Adrenal gland (tissue), 12 donors: ENCODE results near the gene NDC80. TPM values are rescaled to one million over a fixed set of nuclear protein-coding genes. Genes with fewer than 3 reads are reported as not detected.
A peak's percentile ranks its signal among the peaks of the same experiment; 100 is the strongest.
"Not testable (repeated sequence)": the region's sequence is repeated elsewhere in the genome, so short reads cannot be mapped to it uniquely, and the experiment has no call there.

Experiments used
- DNase-seq, 7 donors: peaks; one replicate each; pipeline ENCODE4 v3.0.0-alpha.2; 2019 to 2020
- H3K27ac ChIP-seq, 5 donors: fragments of 200-600 bp; sonication (generic) in 4 of 5; 1 replicate in 3 of 5; 2 replicates in 2 of 5; pipeline versions ENCODE4 v1.5.1 to v1.8.0; 2016 to 2020; ENCODE audit warnings: mild to moderate bottlenecking in 1 of 5
- H3K27me3 ChIP-seq: fragments of 200-600 bp; 2 replicates; pipeline ENCODE4 v1.8.0; 2021
- H3K36me3 ChIP-seq, 2 donors: fragments of 200-600 bp; replicated peaks in 1 of 2; 1 replicate in 1 of 2; 2 replicates in 1 of 2; pipeline versions ENCODE4 v1.5.1 to v1.8.0; 2018 to 2022
- H3K4me1 ChIP-seq, 2 donors: fragments of 200-600 bp; replicated peaks in 1 of 2; 1 replicate in 1 of 2; 2 replicates in 1 of 2; pipeline versions ENCODE4 v1.5.1 to v1.8.0; 2018 to 2021
- H3K4me3 ChIP-seq, 4 donors: fragments of 200-600 bp; sonication (generic) in 3 of 4; one replicate each; pipeline ENCODE4 v1.5.1; 2016 to 2018
- H3K9me3 ChIP-seq, 3 donors: fragments of 200-600 bp; sonication (generic) in 1 of 3; replicated peaks in 1 of 3; 1 replicate in 2 of 3; 2 replicates in 1 of 3; pipeline versions ENCODE4 v1.5.1 to v1.8.0; 2016 to 2021
- POLR2A ChIP-seq, 2 donors: fragments of 450-650 bp; IDR thresholded peaks; one replicate each; pipeline ENCODE4 v1.6.1; 2017; ENCODE audit warnings: antibody characterized with exemption in 2 of 2, mild to moderate bottlenecking in 2 of 2, moderate library complexity in 1 of 2
- WGBS, 4 donors: extraction: QIAGEN DNeasy Blood & Tissue Kit in 2 of 4; methylation state at CpG; one replicate each; pipeline versions ENCODE4 v1.1.5 to v1.1.7; 2013 to 2017; 5-methylcytosine and 5-hydroxymethylcytosine counted together
- intact Hi-C, 2 donors: fragments of 100-400 bp; cut with DNase I; formaldehyde crosslinking; loops; one replicate each; pipeline versions ENCODE4 v1.14.1 to v1.15.0; 2022 to 2023
- polyA plus RNA-seq, 3 donors: library from polyadenylated mRNA; stranded (reverse); fragments of 200-250 nt in 2 of 3; fragments of 350-450 nt in 1 of 3; fragmentation: Illumina TruSeq in 1 of 3; extraction: RNeasy Lipid Tissue Mini Kit (QIAGEN cat#74804) in 1 of 3; gene quantifications; one replicate each; pipeline ENCODE4 v1.2.3, GENCODE V29; 2013 to 2014
- total RNA-seq, 9 donors: library from RNA; depleted of rRNA in 4 of 9; stranded (reverse); fragments of >200 nt in 4 of 9; fragments of 120-200 nt in 1 of 9; fragmentation: NEBNext Ultra II Directional in 1 of 9; extraction: Animal tissue kit (Norgen Biotek cat#: 25700) in 1 of 9; gene quantifications; one replicate each; pipeline versions ENCODE4 v1.1.0 to v1.2.4, GENCODE V29; 2013 to 2023
- TF ChIP-seq, protein P1 (sequence below), 6 experiments: fragments of 450-650 bp in 4 of 6; fragments of 200-600 bp in 2 of 6; sonication (generic) in 1 of 6; IDR thresholded peaks; 1 replicate in 5 of 6; 2 replicates in 1 of 6; pipeline versions ENCODE4 v1.5.1 to v1.8.0; 2016 to 2021; ENCODE audit warnings: antibody characterized with exemption in 6 of 6, mild to moderate bottlenecking in 2 of 6, moderate library complexity in 1 of 6
- donor health status: healthy with polysubstance abuse.
- donor health status: Bipolar disorder and iron deficiency.
- donor health status: DM: yes; HTN: yes; CAD: no.
- donor health status: DM: no; HTN: no; CAD: no.
- donor health status: DM: no; HTN: no; CAD: no.
- donor health status: DM: yes; HTN: yes; CAD: no.

The NDC80 gene
- total and polyA plus RNA-seq, 12 donors, result 0.35 to 15.4 (median 0.84) TPM; not detected in 1

DNA sequence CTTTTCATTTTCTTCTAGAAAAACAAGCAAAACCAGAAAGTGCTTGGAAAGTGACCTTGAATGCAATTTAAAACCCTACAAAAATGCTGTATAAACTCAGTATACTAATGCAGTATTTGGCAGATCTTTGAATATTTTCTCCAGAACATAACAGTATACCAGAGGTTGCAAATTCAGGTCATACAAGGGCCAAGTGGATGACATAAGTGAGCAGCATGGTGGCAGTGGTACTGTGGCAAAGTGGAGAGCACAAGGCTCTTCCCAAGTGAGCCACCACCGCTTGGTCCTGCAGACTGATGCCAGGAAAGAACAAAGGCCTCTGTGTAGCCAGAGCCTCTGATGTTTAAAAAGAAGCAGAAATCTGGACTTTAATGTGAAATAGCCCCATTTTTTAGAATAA, 33.1 kb upstream of the NDC80 start:
- 83 to 94% (median 91%) methylated on average over 1 of the region's 1 CpG for WGBS, 4 donors

DNA sequence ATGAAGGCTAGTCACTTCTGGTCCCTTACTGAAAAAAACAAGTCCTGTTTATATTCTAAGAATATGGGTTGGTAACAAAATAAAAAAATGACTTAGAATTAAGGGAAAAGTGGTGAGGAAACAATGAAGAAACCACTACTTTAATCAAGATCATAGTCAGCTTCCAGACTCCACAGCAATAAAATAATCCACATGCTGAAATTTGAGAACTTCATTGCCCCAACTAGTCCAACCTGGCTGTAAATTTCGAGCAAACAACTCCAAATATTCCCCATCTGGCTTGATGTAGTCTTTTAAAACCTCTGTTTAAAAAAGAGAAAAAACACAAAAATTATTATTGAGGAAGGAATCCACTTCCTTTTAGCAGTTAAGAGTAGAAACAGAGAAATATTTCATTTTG, 32.5 kb upstream of the NDC80 start:
- TF ChIP-seq, protein P1, sequence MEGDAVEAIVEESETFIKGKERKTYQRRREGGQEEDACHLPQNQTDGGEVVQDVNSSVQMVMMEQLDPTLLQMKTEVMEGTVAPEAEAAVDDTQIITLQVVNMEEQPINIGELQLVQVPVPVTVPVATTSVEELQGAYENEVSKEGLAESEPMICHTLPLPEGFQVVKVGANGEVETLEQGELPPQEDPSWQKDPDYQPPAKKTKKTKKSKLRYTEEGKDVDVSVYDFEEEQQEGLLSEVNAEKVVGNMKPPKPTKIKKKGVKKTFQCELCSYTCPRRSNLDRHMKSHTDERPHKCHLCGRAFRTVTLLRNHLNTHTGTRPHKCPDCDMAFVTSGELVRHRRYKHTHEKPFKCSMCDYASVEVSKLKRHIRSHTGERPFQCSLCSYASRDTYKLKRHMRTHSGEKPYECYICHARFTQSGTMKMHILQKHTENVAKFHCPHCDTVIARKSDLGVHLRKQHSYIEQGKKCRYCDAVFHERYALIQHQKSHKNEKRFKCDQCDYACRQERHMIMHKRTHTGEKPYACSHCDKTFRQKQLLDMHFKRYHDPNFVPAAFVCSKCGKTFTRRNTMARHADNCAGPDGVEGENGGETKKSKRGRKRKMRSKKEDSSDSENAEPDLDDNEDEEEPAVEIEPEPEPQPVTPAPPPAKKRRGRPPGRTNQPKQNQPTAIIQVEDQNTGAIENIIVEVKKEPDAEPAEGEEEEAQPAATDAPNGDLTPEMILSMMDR (IDR thresholded peaks at IDR 0.05), result no peak
- TF ChIP-seq POLR2A (IDR thresholded peaks at IDR 0.05), result no peak
- Histone ChIP-seq H3K36me3 (no peaks in the 10 kb centered on the region), H3K4me1 (no peaks in the 10 kb centered on the region), H3K9me3 (no peaks in the 10 kb centered on the region), H3K27ac (no peak overlapping the region), H3K27me3 (no peaks in the 10 kb centered on the region), H3K4me3 (no peak overlapping the region)
- 57 to 71% (median 64%) methylated on average over 1 of the region's 1 CpG for WGBS, 4 donors
- DNase-seq, result no peak
- intact Hi-C loops, result loop anchor here in 1 of 2 donors (10.0 kb wide), 1 partner anchor 434 kb away; no protein-coding TSS in a partner anchor

More for the DNA sequence above, 33.1 kb upstream of the NDC80 start:
- Histone ChIP-seq H3K27me3 (no peaks in the 10 kb centered on the region), H3K4me3 (no peak overlapping the region), H3K4me1 (no peaks in the 10 kb centered on the region), H3K27ac (no peak overlapping the region), H3K9me3 (no peaks in the 10 kb centered on the region), H3K36me3 (no peaks in the 10 kb centered on the region)
- DNase-seq, result no peak
- intact Hi-C loops, result loop anchor here in 1 of 2 donors (10.0 kb wide), 1 partner anchor 433 kb away; no protein-coding TSS in a partner anchor
- TF ChIP-seq POLR2A (IDR thresholded peaks at IDR 0.05), result no peak

DNA sequence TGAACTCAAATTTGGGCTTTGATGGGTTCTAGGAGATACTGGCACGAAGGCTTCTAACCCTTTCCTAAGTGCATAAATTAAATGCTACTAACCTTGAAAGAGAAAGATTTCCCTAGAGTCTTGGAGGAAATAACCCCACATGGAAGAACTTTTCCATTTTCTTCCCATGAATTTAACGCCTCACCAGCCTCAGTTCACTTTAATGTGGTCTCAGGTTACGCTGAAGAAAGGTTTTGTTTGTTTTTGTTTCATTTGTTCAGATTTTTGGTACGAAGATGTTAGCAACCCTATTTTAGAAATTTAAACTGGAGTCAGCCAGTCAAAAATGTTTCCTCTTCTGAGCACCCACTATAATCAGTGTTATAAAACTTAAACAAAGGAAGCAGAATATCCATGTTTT, 30.8 kb upstream of the NDC80 start:
- Histone ChIP-seq H3K9me3 (no peaks in the 10 kb centered on the region), H3K27ac (no peak overlapping the region), H3K4me3 (no peak overlapping the region), H3K27me3 (no peaks in the 10 kb centered on the region), H3K36me3 (no peaks in the 10 kb centered on the region), H3K4me1 (no peaks in the 10 kb centered on the region)
- intact Hi-C loops, result loop anchor here (10.0 kb wide), 3 partner anchors 206 to 956 kb away; no protein-coding TSS in a partner anchor
- TF ChIP-seq POLR2A (IDR thresholded peaks at IDR 0.05), result no peak
- TF ChIP-seq, protein P1 (IDR thresholded peaks at IDR 0.05), result no peak
- 80 to 88% (median 86%) methylated on average over 4 of the region's 4 CpGs for WGBS, 4 donors
- no peak for DNase-seq

DNA sequence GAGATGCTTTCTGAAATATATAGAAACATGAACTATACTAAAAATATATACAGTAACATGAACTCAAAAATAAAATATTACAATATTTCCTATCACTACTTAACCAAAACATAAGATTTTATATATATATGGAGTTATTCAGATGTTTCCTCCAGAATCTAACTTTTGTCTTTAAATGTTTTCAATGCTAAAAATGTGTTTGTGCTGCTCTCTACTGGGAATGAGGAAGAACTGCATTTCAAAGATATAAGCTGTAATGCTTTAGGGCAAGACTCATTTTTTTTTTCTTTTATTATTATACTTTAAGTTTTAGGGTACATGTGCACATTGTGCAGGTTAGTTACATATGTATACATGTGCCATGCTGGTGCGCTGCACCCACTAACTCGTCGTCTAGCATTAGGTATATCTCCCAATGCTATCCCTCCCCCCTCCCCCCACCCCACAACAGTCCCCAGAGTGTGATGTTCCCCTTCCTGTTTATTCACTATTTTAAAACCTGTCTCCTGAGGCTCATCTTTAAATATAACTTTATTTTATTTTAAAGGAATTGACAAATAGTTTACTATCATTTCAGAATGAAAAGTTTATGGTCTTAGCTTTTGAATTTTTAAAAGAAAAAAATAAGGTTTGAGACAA, 29.3 kb upstream of the NDC80 start:
- not testable (repeated sequence) for H3K4me1 ChIP-seq, DNase-seq, H3K27ac ChIP-seq, H3K9me3 ChIP-seq, H3K4me3 ChIP-seq, H3K36me3 ChIP-seq, H3K27me3 ChIP-seq
- intact Hi-C loops, result loop anchor here (10.0 kb wide), 3 partner anchors 207 to 957 kb away; no protein-coding TSS in a partner anchor
- WGBS, 4 donors, result 19% methylated on average over 3 of the region's 3 CpGs; no CpG with 5 or more reads in 2 of the 4 donors
- TF ChIP-seq, protein P1 (IDR thresholded peaks at IDR 0.05), result peak; percentile 34 to 67 (median 56)

DNA sequence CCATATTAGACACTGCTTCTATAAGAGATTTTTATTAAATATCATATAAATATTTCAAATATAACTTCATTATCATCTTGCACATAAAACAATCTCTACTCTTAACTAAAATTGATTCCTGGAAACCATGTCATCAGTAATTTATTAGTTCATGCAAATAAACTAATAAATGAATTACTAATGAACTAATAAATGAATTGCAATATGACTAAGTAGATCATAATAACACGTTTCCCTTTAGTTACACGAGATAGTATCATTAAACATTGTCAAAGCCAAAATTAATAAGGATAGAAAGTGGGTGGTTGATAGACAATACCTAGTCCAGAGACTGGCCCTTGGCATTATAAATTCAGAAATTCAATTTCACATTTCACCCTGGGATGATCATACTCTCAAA, 26.2 kb upstream of the NDC80 start:
- DNase-seq, result no peak
- 69 to 80% (median 76%) methylated on average over 2 of the region's 2 CpGs for WGBS, 4 donors
- Histone ChIP-seq H3K27me3 (no peaks in the 10 kb centered on the region), H3K27ac (no peak overlapping the region), H3K4me3 (no peak overlapping the region), H3K4me1 (no peaks in the 10 kb centered on the region), H3K9me3 (no peaks in the 10 kb centered on the region), H3K36me3 (no peaks in the 10 kb centered on the region)
- intact Hi-C loops, result loop anchor here (10.0 kb wide), 3 partner anchors 210 to 960 kb away; no protein-coding TSS in a partner anchor
- no peak for TF ChIP-seq POLR2A (IDR thresholded peaks at IDR 0.05)
- TF ChIP-seq, protein P1 (IDR thresholded peaks at IDR 0.05), result no peak
